ENCODE data around the gene GTF2H2C.

DNA sequence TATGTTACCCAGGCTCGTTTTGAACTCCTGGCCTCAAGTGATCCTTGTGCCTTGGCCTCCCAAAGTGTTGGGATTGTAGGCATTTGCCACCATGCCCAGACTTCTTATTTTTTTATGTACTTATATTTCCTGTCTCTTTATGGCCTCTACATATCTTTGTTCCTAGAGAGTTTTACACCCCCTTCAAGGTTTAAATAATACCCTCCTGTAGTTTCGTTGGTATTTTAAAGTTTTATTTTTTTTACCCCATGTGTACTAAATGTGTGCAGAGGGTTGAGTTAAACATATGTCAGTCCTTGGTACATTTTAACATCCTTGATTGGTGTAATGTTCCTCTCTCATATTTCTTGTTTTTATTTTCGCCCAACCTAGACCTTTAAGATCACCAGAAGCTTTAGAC is 38.0 kb upstream of the GTF2H2C start:
- TF ChIP-seq, protein P1, sequence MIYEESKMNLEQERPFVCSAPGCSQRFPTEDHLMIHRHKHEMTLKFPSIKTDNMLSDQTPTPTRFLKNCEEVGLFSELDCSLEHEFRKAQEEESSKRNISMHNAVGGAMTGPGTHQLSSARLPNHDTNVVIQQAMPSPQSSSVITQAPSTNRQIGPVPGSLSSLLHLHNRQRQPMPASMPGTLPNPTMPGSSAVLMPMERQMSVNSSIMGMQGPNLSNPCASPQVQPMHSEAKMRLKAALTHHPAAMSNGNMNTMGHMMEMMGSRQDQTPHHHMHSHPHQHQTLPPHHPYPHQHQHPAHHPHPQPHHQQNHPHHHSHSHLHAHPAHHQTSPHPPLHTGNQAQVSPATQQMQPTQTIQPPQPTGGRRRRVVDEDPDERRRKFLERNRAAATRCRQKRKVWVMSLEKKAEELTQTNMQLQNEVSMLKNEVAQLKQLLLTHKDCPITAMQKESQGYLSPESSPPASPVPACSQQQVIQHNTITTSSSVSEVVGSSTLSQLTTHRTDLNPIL (CRISPR knock-in tag; IDR thresholded peaks at IDR 0.05; ENCODE audit: low read depth) = no peak
- TF ChIP-seq, protein P2, sequence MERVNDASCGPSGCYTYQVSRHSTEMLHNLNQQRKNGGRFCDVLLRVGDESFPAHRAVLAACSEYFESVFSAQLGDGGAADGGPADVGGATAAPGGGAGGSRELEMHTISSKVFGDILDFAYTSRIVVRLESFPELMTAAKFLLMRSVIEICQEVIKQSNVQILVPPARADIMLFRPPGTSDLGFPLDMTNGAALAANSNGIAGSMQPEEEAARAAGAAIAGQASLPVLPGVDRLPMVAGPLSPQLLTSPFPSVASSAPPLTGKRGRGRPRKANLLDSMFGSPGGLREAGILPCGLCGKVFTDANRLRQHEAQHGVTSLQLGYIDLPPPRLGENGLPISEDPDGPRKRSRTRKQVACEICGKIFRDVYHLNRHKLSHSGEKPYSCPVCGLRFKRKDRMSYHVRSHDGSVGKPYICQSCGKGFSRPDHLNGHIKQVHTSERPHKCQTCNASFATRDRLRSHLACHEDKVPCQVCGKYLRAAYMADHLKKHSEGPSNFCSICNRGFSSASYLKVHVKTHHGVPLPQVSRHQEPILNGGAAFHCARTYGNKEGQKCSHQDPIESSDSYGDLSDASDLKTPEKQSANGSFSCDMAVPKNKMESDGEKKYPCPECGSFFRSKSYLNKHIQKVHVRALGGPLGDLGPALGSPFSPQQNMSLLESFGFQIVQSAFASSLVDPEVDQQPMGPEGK (CRISPR knock-in tag; IDR thresholded peaks at IDR 0.05; ENCODE audit: borderline replicate concordance) = no peak
- TF ChIP-seq ZFP3 (CRISPR knock-in tag; IDR thresholded peaks at IDR 0.05) = no peak
- TF ChIP-seq OSR1 (CRISPR knock-in tag; IDR thresholded peaks at IDR 0.05) = no peak
- no peak for TF ChIP-seq BACH2 (CRISPR knock-in tag; IDR thresholded peaks at IDR 0.05; ENCODE audit: borderline replicate concordance)
- no peak for TF ChIP-seq ARNTL (CRISPR knock-in tag; IDR thresholded peaks at IDR 0.05; ENCODE audit: borderline replicate concordance, low read depth)
- TF ChIP-seq GLIS3 (CRISPR knock-in tag; IDR thresholded peaks at IDR 0.05) = no peak
- TF ChIP-seq PPARA (CRISPR knock-in tag; IDR thresholded peaks at IDR 0.05; ENCODE audit: borderline replicate concordance) = no peak
